Loucy (cell line): ENCODE data around the gene COMTD1.
A peak's percentile ranks its signal among the peaks of the same experiment; 100 is the strongest.

Experiments used
- H2AFZ ChIP-seq: fragments of 200-600 bp; sonication (generic); 2 replicates; pipeline ENCODE4 v1.6.0; 2016; ENCODE audit warnings: antibody characterized with exemption, mild to moderate bottlenecking, low read length, moderate library complexity
- H3F3A ChIP-seq: fragments of 200-600 bp; 2 replicates; pipeline ENCODE4 v1.6.0; 2016; ENCODE audit warnings: antibody characterized with exemption, low read depth, mild to moderate bottlenecking
- H3K27me3 ChIP-seq: fragments of 200-600 bp; sonication (generic); 2 replicates; pipeline ENCODE4 v1.6.1; 2014; ENCODE audit warnings: low read length, mild to moderate bottlenecking; ENCODE audit not compliant: insufficient read depth, poor library complexity, severe bottlenecking
- H3K36me3 ChIP-seq: fragments of 200-600 bp; sonication (generic); 2 replicates; pipeline ENCODE4 v1.6.1; 2016; ENCODE audit warnings: low read length; ENCODE audit not compliant: insufficient read depth
- H3K4me1 ChIP-seq: fragments of 200-600 bp; sonication (generic); 2 replicates; pipeline ENCODE4 v1.5.1; 2014; ENCODE audit warnings: low read length, mild to moderate bottlenecking; ENCODE audit not compliant: insufficient read depth, poor library complexity, severe bottlenecking
- H3K4me2 ChIP-seq: fragments of 200-600 bp; sonication (generic); 2 replicates; pipeline ENCODE4 v1.6.0; 2014; ENCODE audit warnings: antibody characterized with exemption, low read length, low read depth, mild to moderate bottlenecking; ENCODE audit not compliant: poor library complexity, severe bottlenecking
- H3K4me3 ChIP-seq: fragments of 200-600 bp; sonication (generic); 2 replicates; pipeline ENCODE4 v1.5.1; 2014; ENCODE audit warnings: low read length, mild to moderate bottlenecking, mixed read lengths; ENCODE audit not compliant: poor library complexity, severe bottlenecking
- H3K79me2 ChIP-seq: fragments of 200-600 bp; sonication (generic); 2 replicates; pipeline ENCODE4 v1.6.1; 2014; ENCODE audit warnings: low read length; ENCODE audit not compliant: insufficient read depth
- H3K9ac ChIP-seq: fragments of 200-600 bp; sonication (generic); 2 replicates; pipeline ENCODE4 v1.6.0; 2014; ENCODE audit warnings: mild to moderate bottlenecking, low read depth, low read length, moderate library complexity; ENCODE audit not compliant: poor library complexity, severe bottlenecking
- H3K9me2 ChIP-seq: fragments of 200-600 bp; sonication (generic); replicated peaks from 2 replicates; pipeline ENCODE4 v1.6.1; 2016; ENCODE audit warnings: low read depth, low read length, mixed read lengths
- H3K9me3 ChIP-seq: fragments of 200-600 bp; sonication (generic); 2 replicates; pipeline ENCODE4 v1.6.1; 2014; ENCODE audit warnings: mild to moderate bottlenecking, antibody characterized with exemption, low read length, low read depth; ENCODE audit not compliant: insufficient read depth
- H4K20me1 ChIP-seq: fragments of 200-600 bp; sonication (generic); 2 replicates; pipeline ENCODE4 v1.6.0; 2014; ENCODE audit warnings: antibody characterized with exemption, low read length, mild to moderate bottlenecking; ENCODE audit not compliant: insufficient read depth, poor library complexity, severe bottlenecking
- CTCF ChIP-seq: fragments of 200-600 bp; sonication (generic); conservative IDR thresholded peaks from 2 replicates; pipeline ENCODE4 v1.5.1; 2014; ENCODE audit warnings: mild to moderate bottlenecking, antibody characterized with exemption, low read length
- EZH2phosphoT487 ChIP-seq: fragments of 200-600 bp; IDR thresholded peaks from 2 replicates; pipeline ENCODE4 v1.6.1; 2018; ENCODE audit warnings: antibody characterized with exemption, mild to moderate bottlenecking, moderate library complexity, borderline replicate concordance

Gene COMTD1

GRCh38 chr10:75233444-75234016 lies 2.2 kb downstream of the COMTD1 start:
- no peak overlapping the region for H2AFZ ChIP-seq
- no peaks in the 10 kb centered on the region for H3K9me3 ChIP-seq
- H3K4me2 ChIP-seq, result no peak overlapping the region
- peaks cover 15% of the 10 kb centered on the region for H4K20me1 ChIP-seq
- peaks cover 12% of the 10 kb centered on the region; the same call in 1 of the 2 replicates for H3F3A ChIP-seq
- TF ChIP-seq EZH2phosphoT487, result no peak
- no peak for TF ChIP-seq CTCF
- H3K9ac ChIP-seq, result no peak overlapping the region
- H3K9me2 ChIP-seq, result no peaks in the 10 kb centered on the region
- no peak overlapping the region for H3K4me3 ChIP-seq
- H3K79me2 ChIP-seq, result peaks cover 10% of the 10 kb centered on the region
- no peaks in the 10 kb centered on the region for H3K27me3 ChIP-seq
- H3K4me1 ChIP-seq, result peaks cover 10% of the 10 kb centered on the region
- H3K36me3 ChIP-seq, result peaks cover 44% of the 10 kb centered on the region

- Histone ChIP-seq H3K4me2 (no peak overlapping the region), H4K20me1 (peaks cover 25% of the 10 kb centered on the region), H2AFZ (no peak overlapping the region), H3K9me3 (no peaks in the 10 kb centered on the region), H3K9ac (no peak overlapping the region), H3K79me2 (peaks cover 25% of the 10 kb centered on the region), H3F3A (peaks cover 12% of the 10 kb centered on the region; the same call in 1 of the 2 replicates), H3K36me3 (peaks cover 52% of the 10 kb centered on the region), H3K27me3 (no peaks in the 10 kb centered on the region), H3K4me3 (no peak overlapping the region), H3K9me2 (no peaks in the 10 kb centered on the region), H3K4me1 (peaks cover 10% of the 10 kb centered on the region)
- TF ChIP-seq EZH2phosphoT487 (no peak), CTCF (no peak)
Observed at GRCh38 chr10:75231672-75232581, 3.8 kb downstream of the COMTD1 start.

GRCh38 chr10:75230600-75231038 lies 5.1 kb downstream of the COMTD1 start:
- Histone ChIP-seq H2AFZ (no peak overlapping the region), H3K36me3 (peaks cover 65% of the 10 kb centered on the region), H4K20me1 (peaks cover 36% of the 10 kb centered on the region), H3K27me3 (no peaks in the 10 kb centered on the region), H3K4me3 (no peak overlapping the region), H3K9me2 (no peaks in the 10 kb centered on the region), H3K4me1 (peaks cover 4% of the 10 kb centered on the region), H3K9me3 (no peaks in the 10 kb centered on the region), H3K79me2 (peaks cover 38% of the 10 kb centered on the region), H3K9ac (no peak overlapping the region), H3F3A (peaks cover 12% of the 10 kb centered on the region; the same call in 1 of the 2 replicates), H3K4me2 (no peak overlapping the region)
- TF ChIP-seq EZH2phosphoT487, result no peak
- peak; percentile 97 for TF ChIP-seq CTCF
